DOHH2 (cell line): Measurements from ENCODE around the gene DHX32.
A peak's percentile ranks its signal among the peaks of the same experiment; 100 is the strongest.

Experiments
- H3F3A ChIP-seq: fragments of 200-600 bp; sonication (generic), shearing (Covaris generic); 2 replicates; pipeline ENCODE4 v1.6.0; 2016; ENCODE audit warnings: antibody characterized with exemption, mild to moderate bottlenecking; ENCODE audit not compliant: control insufficient read depth, insufficient read depth
- H3K27ac ChIP-seq: fragments of 200-600 bp; sonication (generic); 2 replicates; pipeline ENCODE4 v1.5.1; 2014; ENCODE audit warnings: low read depth, mild to moderate bottlenecking, low read length, moderate library complexity
- H3K27me3 ChIP-seq: fragments of 200-600 bp; sonication (generic); 2 replicates; pipeline ENCODE4 v1.6.1; 2014; ENCODE audit warnings: mild to moderate bottlenecking, low read length, mixed read lengths; ENCODE audit not compliant: control insufficient read depth
- H3K36me3 ChIP-seq: fragments of 200-600 bp; sonication (generic); 2 replicates; pipeline ENCODE4 v1.6.1; 2014; ENCODE audit warnings: mild to moderate bottlenecking, low read length, moderate library complexity, mixed read lengths; ENCODE audit not compliant: control insufficient read depth
- H3K4me1 ChIP-seq: fragments of 200-600 bp; sonication (generic); 2 replicates; pipeline ENCODE4 v1.6.1; 2014; ENCODE audit warnings: mild to moderate bottlenecking, low read length, mixed read lengths; ENCODE audit not compliant: control insufficient read depth
- H3K4me2 ChIP-seq: fragments of 200-600 bp; sonication (generic); 2 replicates; pipeline ENCODE4 v1.6.0; 2014; ENCODE audit warnings: mild to moderate bottlenecking, low read length, moderate library complexity
- H3K4me3 ChIP-seq: fragments of 200-600 bp; sonication (generic); 2 replicates; pipeline ENCODE4 v1.5.1; 2014; ENCODE audit warnings: mild to moderate bottlenecking, low read length, mixed read lengths
- H3K79me2 ChIP-seq: fragments of 200-600 bp; sonication (generic); 2 replicates; pipeline ENCODE4 v1.6.1; 2014; ENCODE audit warnings: mild to moderate bottlenecking, low read length, mixed read lengths; ENCODE audit not compliant: control insufficient read depth
- H3K9me2 ChIP-seq: fragments of 200-600 bp; sonication (generic); replicated peaks from 2 replicates; pipeline ENCODE4 v1.6.1; 2014; ENCODE audit warnings: mild to moderate bottlenecking, low read length, mixed read lengths; ENCODE audit not compliant: control insufficient read depth
- H3K9me3 ChIP-seq: fragments of 200-600 bp; sonication (generic); 2 replicates; pipeline ENCODE4 v1.6.1; 2014; ENCODE audit warnings: antibody characterized with exemption, low read length, mixed read lengths; ENCODE audit not compliant: control insufficient read depth, insufficient read depth
- H4K20me1 ChIP-seq: fragments of 200-600 bp; sonication (generic); 2 replicates; pipeline ENCODE4 v1.6.0; 2014; ENCODE audit warnings: low read depth, mild to moderate bottlenecking, antibody characterized with exemption, low read length, moderate library complexity; ENCODE audit not compliant: control insufficient read depth, insufficient read depth
- EZH2phosphoT487 ChIP-seq: fragments of 200-600 bp; sonication (generic); IDR thresholded peaks from 2 replicates; pipeline ENCODE4 v1.6.1; 2017; ENCODE audit warnings: borderline replicate concordance, mild to moderate bottlenecking, antibody characterized with exemption, low read length, moderate library complexity, mixed read lengths
- TF ChIP-seq, protein P1 (sequence below): fragments of 200-600 bp; sonication (generic); IDR thresholded peaks from one replicate; pipeline ENCODE4 v1.5.1; 2014; ENCODE audit warnings: antibody characterized with exemption, mild to moderate bottlenecking, low read depth, low read length; ENCODE audit not compliant: poor library complexity, severe bottlenecking

DHX32 gene

DNA sequence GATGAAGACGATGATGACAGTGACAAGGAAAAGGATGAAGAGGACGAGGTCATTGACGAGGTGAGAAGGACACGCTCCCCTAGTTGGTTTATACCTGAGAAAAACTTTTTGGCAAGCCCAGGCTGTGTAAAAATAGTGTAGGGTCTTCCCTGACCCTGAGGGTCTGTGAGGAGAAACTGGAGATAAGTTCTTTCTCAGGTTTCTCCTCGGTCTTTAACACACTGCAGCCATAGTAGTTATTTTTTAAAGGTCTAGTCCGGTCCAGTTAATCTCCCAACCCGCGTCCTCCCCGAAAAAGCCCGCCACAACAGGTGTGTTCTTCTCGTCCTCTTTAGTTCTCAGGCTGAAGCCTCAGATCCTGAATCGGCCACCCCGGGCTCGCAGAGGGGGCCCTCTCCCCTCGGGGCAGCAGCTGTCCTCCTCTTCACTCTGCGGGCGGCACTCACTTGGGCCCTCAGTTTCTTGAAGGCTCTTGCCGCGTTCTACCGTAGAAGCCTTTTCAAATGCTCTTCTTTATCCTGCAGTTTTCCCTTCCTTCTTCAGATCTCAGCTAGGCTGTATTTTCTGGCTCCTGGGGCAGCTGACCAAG, 57.3 kb downstream of the DHX32 start:
- Histone ChIP-seq H3K4me2 (peak overlapping the region; percentile 84), H3K27me3 (no peaks in the 10 kb centered on the region), H3K79me2 (peaks cover 81% of the 10 kb centered on the region), H3K9me2 (no peaks in the 10 kb centered on the region), H3K9me3 (no peaks in the 10 kb centered on the region), H3K4me1 (peaks cover 31% of the 10 kb centered on the region), H3K27ac (peak overlapping the region; percentile 60), H3K36me3 (peaks cover 65% of the 10 kb centered on the region), H3K4me3 (peak overlapping the region; percentile 84), H4K20me1 (peaks cover 16% of the 10 kb centered on the region; the same call in 1 of the 2 replicates), H3F3A (no peaks in the 10 kb centered on the region)
- no peak for TF ChIP-seq EZH2phosphoT487
- TF ChIP-seq, protein P1, sequence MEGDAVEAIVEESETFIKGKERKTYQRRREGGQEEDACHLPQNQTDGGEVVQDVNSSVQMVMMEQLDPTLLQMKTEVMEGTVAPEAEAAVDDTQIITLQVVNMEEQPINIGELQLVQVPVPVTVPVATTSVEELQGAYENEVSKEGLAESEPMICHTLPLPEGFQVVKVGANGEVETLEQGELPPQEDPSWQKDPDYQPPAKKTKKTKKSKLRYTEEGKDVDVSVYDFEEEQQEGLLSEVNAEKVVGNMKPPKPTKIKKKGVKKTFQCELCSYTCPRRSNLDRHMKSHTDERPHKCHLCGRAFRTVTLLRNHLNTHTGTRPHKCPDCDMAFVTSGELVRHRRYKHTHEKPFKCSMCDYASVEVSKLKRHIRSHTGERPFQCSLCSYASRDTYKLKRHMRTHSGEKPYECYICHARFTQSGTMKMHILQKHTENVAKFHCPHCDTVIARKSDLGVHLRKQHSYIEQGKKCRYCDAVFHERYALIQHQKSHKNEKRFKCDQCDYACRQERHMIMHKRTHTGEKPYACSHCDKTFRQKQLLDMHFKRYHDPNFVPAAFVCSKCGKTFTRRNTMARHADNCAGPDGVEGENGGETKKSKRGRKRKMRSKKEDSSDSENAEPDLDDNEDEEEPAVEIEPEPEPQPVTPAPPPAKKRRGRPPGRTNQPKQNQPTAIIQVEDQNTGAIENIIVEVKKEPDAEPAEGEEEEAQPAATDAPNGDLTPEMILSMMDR: no peak

GRCh38 chr10:125822878-125823662, 58.0 kb downstream of the DHX32 start, which contains the start of the genes BCCIP and UROS:
Gene BCCIP, plus strand, starts transcription at chr10:125823546. Its CDS starts 12 bp downstream, at chr10:125823558.
Gene UROS, minus strand, starts transcription at chr10:125823258. Its CDS starts 6,759 bp downstream, at chr10:125816499.
- Histone ChIP-seq H3K9me3 (no peaks in the 10 kb centered on the region), H3K36me3 (peaks cover 58% of the 10 kb centered on the region), H3K9me2 (no peaks in the 10 kb centered on the region), H3K27ac (peak within 1 kb of the TSS; percentile 60), H3K4me3 (peak within 1 kb of the TSS; percentile 84), H3K27me3 (no peaks in the 10 kb centered on the region), H3F3A (no peaks in the 10 kb centered on the region), H4K20me1 (peaks cover 16% of the 10 kb centered on the region; the same call in 1 of the 2 replicates), H3K4me1 (peaks cover 31% of the 10 kb centered on the region), H3K79me2 (peaks cover 75% of the 10 kb centered on the region), H3K4me2 (peak within 1 kb of the TSS; percentile 84)
- TF ChIP-seq, protein P1: no peak
- no peak for TF ChIP-seq EZH2phosphoT487

DNA sequence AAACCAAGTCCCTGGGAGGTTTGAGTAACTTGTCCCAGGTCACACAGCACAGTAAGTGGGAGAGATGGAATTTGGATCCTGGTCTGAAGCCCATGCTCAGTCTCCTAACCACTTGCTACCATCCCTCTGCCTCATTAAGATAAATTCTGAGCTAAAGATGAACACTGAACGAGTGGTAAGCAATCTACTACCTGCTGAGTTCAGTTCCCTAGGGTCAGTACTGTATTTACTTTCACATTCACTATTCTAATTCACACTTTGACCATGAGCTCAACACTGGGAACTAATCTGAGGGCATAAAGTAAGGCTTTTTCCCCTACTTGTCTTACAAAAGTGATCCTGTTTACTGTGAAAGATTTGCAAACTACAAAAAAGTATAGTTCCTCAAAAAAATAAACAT, 60.4 kb downstream of the DHX32 start:
- TF ChIP-seq, protein P1: no peak
- TF ChIP-seq EZH2phosphoT487: no peak
- no peak overlapping the region; the same call in 1 of the 2 replicates for H3K4me2 ChIP-seq
- H3K27me3 ChIP-seq: no peaks in the 10 kb centered on the region
- no peaks in the 10 kb centered on the region for H3K9me2 ChIP-seq
- peaks cover 16% of the 10 kb centered on the region; the same call in 1 of the 2 replicates for H4K20me1 ChIP-seq
- peaks cover 28% of the 10 kb centered on the region for H3K4me1 ChIP-seq
- peaks cover 35% of the 10 kb centered on the region for H3K36me3 ChIP-seq
- no peak overlapping the region for H3K27ac ChIP-seq
- H3F3A ChIP-seq: no peaks in the 10 kb centered on the region
- peaks cover 54% of the 10 kb centered on the region for H3K79me2 ChIP-seq
- no peak overlapping the region for H3K4me3 ChIP-seq
- H3K9me3 ChIP-seq: no peaks in the 10 kb centered on the region
